Pancreas (tissue), 10 donors: Measurements from ENCODE around the gene HOXC9. TPM values are rescaled to one million over a fixed set of nuclear protein-coding genes. Genes with fewer than 3 reads are reported as not detected.
A peak's percentile ranks its signal among the peaks of the same experiment; 100 is the strongest.

ENCODE experiments used
- ATAC-seq, 4 donors: fragments of 200-7000 bp; cut with Tn5 transposase; one replicate each; pipeline versions ENCODE4 v1.8.0 to v1.9.1; 2020; ENCODE audit warnings: mild to moderate bottlenecking in 4 of 4, moderate library complexity in 4 of 4
- DNase-seq, 6 donors: peaks; one replicate each; pipeline ENCODE4 v3.0.0-alpha.2; 2020
- FAIRE-seq: peaks from 2 replicates; lab custom pipeline; 2012; peaks lifted over from hg19 to GRCh38; lab: Jason Lieb, UNC
- H3K27ac ChIP-seq, 4 donors: fragments of 200-600 bp; sonication (generic); 1 replicate in 3 of 4; 2 replicates in 1 of 4; pipeline versions ENCODE4 v1.5.0 to v1.8.0; 2020
- H3K27me3 ChIP-seq, 4 donors: fragments of 200-600 bp; one replicate each; pipeline ENCODE4 v1.8.0; 2021
- H3K36me3 ChIP-seq, 3 donors: fragments of 200-600 bp; sonication (generic) in 1 of 3; one replicate each; pipeline versions ENCODE4 v1.5.0 to v1.8.0; 2020 to 2021
- H3K4me1 ChIP-seq, 3 donors: fragments of 200-600 bp; one replicate each; pipeline ENCODE4 v1.8.0; 2021
- H3K4me3 ChIP-seq, 4 donors: fragments of 200-600 bp; sonication (generic) in 2 of 4; one replicate each; pipeline versions ENCODE4 v1.5.0 to v1.8.0; 2020 to 2021
- H3K9me3 ChIP-seq, 4 donors: fragments of 200-600 bp; one replicate each; pipeline ENCODE4 v1.8.0; 2021
- WGBS, 2 donors: extraction: QIAGEN DNeasy Blood & Tissue Kit; methylation state at CpG; one replicate each; pipeline ENCODE4 v1.1.7; 2013; 5-methylcytosine and 5-hydroxymethylcytosine counted together
- intact Hi-C, 3 donors: fragments of 100-400 bp; cut with DNase I; formaldehyde crosslinking; loops; one replicate each; pipeline versions ENCODE4 v1.11.1 to v1.14.2; 2022
- polyA plus RNA-seq, 2 donors: library from polyadenylated mRNA; stranded (reverse); fragments of 200-250 nt; gene quantifications; one replicate each; pipeline ENCODE4 v1.2.3, GENCODE V29; 2013
- total RNA-seq, 6 donors: library from RNA; stranded (reverse); fragmentation: NEBNext Ultra II Directional in 4 of 6; extraction: Animal tissue kit (Norgen Biotek cat#: 25700) in 4 of 6; gene quantifications; one replicate each; pipeline versions ENCODE4 v1.2.1 to v1.2.4, GENCODE V29; 2021 to 2023
- TF ChIP-seq, protein P1 (sequence below), 4 donors: fragments of 200-600 bp; sonication (generic) in 3 of 4; IDR thresholded peaks; one replicate each; pipeline versions ENCODE4 v1.5.0 to v1.8.0; 2021; ENCODE audit warnings: antibody characterized with exemption in 4 of 4
- donor health status: healthy with polysubstance abuse.
- donor health status: DM: no; HTN: no; CAD: no; lungs with moderate emphysema.
- donor health status: DM: no; HTN: no; CAD: no.
- donor health status: control.
- donor health status: control.
- donor health status: Bipolar disorder and iron deficiency.
- donor health status: DM: yes; HTN: yes; CAD: no.
- donor health status: DM: no; HTN: no; CAD: no.
- donor health status: DM: no; HTN: no; CAD: no.
- donor health status: DM: yes; HTN: yes; CAD: no.

The HOXC9 gene
- total and polyA plus RNA-seq, 8 donors = 0.19 to 0.27 (median 0.26) TPM; not detected in 5

DNA sequence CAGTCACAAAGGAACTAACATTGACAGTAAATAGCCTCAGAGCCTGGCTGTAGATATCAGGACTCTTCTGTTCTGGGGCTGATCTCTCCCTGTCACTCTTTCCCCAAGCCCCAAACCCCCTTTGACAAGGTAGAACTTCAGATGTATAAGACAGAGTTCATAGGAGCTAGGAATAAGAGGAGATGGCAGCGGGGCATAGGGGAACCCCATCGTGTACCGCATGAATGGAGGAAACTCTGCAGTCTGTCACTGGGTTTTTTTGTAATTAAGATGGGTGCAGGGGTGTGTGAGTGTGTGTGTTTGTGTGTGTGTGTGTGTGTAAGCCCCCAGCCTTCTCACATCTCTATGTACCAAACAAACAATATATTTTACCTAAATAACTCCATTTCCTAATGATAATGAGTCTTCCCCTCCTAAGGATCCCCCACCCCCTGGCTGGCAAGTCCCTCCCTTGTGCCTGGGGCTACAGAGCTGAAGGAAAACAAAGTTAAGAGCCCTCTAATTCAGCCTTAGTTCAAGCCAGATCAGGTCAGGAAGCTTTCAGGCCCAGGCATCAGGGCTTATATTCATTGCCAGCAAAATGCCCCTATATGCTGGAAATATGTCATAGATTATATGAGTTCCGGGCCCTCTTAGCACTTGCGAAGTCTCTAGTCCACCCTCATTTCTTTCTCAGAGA, 44.6 kb downstream of the HOXC9 start:
- Histone ChIP-seq H3K4me1 (peaks cover 0 to 6% (median 3%) of the 10 kb centered on the region in 3 donors), H3K27ac (no peak overlapping the region), H3K9me3 (no peaks in the 10 kb centered on the region), H3K4me3 (no peak overlapping the region), H3K27me3 (peaks cover 0 to 26% (median 9%) of the 10 kb centered on the region in 4 donors), H3K36me3 (no peaks in the 10 kb centered on the region)
- TF ChIP-seq, protein P1, sequence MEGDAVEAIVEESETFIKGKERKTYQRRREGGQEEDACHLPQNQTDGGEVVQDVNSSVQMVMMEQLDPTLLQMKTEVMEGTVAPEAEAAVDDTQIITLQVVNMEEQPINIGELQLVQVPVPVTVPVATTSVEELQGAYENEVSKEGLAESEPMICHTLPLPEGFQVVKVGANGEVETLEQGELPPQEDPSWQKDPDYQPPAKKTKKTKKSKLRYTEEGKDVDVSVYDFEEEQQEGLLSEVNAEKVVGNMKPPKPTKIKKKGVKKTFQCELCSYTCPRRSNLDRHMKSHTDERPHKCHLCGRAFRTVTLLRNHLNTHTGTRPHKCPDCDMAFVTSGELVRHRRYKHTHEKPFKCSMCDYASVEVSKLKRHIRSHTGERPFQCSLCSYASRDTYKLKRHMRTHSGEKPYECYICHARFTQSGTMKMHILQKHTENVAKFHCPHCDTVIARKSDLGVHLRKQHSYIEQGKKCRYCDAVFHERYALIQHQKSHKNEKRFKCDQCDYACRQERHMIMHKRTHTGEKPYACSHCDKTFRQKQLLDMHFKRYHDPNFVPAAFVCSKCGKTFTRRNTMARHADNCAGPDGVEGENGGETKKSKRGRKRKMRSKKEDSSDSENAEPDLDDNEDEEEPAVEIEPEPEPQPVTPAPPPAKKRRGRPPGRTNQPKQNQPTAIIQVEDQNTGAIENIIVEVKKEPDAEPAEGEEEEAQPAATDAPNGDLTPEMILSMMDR (IDR thresholded peaks at IDR 0.05) = no peak
- ATAC-seq (no peak), FAIRE-seq (no peak), DNase-seq (no peak)
- 45 to 49% methylated on average over 5 of the region's 5 CpGs for WGBS, 2 donors
- intact Hi-C loops = no loop called here

DNA sequence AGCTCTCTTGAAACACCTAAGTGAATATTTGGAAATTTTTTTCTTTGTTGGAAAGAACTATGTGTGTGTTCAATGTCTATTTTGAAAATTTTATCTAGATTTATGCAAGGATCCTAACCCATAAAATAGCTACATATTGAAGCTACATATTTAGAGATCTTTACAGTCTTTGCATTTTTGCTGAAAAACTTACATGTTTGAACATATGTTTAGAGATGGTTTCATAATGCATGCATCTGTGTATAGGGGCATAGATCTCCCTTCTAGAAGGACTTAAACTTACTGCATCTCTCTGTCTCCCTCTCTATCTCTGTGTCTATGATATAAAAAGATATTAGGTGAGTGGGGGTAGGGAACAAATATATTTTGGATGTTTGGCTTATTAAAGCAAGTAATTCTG, 45.4 kb downstream of the HOXC9 start:
- H3K36me3 ChIP-seq = no peaks in the 10 kb centered on the region
- H3K27me3 ChIP-seq = peaks cover 0 to 30% (median 9%) of the 10 kb centered on the region in 4 donors
- ATAC-seq (no peak), DNase-seq (no peak), FAIRE-seq (no peak)
- H3K9me3 ChIP-seq = no peaks in the 10 kb centered on the region
- no peak overlapping the region for H3K4me3 ChIP-seq
- peaks cover 0 to 6% (median 3%) of the 10 kb centered on the region in 3 donors for H3K4me1 ChIP-seq
- TF ChIP-seq, protein P1 (IDR thresholded peaks at IDR 0.05) = no peak
- intact Hi-C loops = no loop called here
- H3K27ac ChIP-seq = no peak overlapping the region

DNA sequence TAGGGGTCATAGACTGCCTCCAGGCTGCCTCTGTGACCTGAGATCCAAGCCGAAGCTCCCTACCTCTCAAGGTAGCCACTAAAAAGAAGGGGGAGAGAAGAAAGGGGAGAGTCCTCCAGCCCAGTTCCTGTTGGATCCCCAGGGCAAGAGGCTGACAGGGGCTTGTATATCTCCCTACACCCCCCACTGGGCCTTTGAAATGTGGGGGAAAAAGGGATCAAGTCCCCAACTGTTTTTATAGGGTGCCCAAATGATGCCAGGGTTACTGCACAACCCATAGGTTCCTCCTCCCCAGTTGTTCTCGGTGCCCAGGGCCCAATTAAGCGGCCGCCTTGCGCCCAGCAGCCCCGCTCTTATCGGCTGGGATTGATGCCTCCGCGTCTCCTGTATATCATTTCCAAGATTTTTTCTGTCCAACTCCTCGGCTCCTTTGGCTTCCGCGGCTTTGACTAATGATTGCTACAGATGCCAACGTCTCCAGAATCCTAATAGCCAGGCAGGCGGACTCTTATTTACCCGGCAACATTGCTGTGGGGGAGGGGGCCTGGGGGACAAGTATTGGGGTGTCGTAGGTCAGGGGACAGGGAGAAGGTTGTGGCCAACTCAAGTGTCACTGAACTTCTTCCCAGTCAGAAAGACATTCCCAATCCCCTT, 46.0 kb downstream of the HOXC9 start:
- ATAC-seq (no peak), DNase-seq (no peak), FAIRE-seq (no peak)
- intact Hi-C loops = no loop called here
- no peak overlapping the region for H3K4me3 ChIP-seq
- H3K36me3 ChIP-seq = no peaks in the 10 kb centered on the region
- no peak overlapping the region for H3K27ac ChIP-seq
- 18 to 26% methylated on average over 16 of the region's 16 CpGs for WGBS, 2 donors
- H3K27me3 ChIP-seq = peaks cover 0 to 30% (median 8%) of the 10 kb centered on the region in 4 donors
- TF ChIP-seq, protein P1 (IDR thresholded peaks at IDR 0.05) = no peak
- peaks cover 0 to 6% (median 3%) of the 10 kb centered on the region in 3 donors for H3K4me1 ChIP-seq
- no peaks in the 10 kb centered on the region for H3K9me3 ChIP-seq

- H3K27me3 ChIP-seq = peaks cover 0 to 30% (median 6%) of the 10 kb centered on the region in 4 donors
- intact Hi-C loops = no loop called here
Measured at GRCh38 chr12:54046809-54047159, 46.8 kb downstream of the HOXC9 start.

More at GRCh38 chr12:54046809-54047159, 46.8 kb downstream of the HOXC9 start:
- DNase-seq (no peak), ATAC-seq (peak in 3 of 4 donors; percentile 30 to 57 (median 39)), FAIRE-seq (no peak)
- 10 to 13% methylated on average over 27 of the region's 27 CpGs for WGBS, 2 donors
- Histone ChIP-seq H3K9me3 (no peaks in the 10 kb centered on the region), H3K36me3 (no peaks in the 10 kb centered on the region), H3K27ac (no peak overlapping the region), H3K4me3 (peak overlapping the region in 1 of 4 donors; percentile 15), H3K4me1 (peaks cover 0 to 6% (median 3%) of the 10 kb centered on the region in 3 donors)
- TF ChIP-seq, protein P1 (IDR thresholded peaks at IDR 0.05) = no peak
